Non-pigmented ciliary epithelial cell (primary cell): Measurements from ENCODE around the gene RAB44.
"Not testable (repeated sequence)": the region's sequence is repeated elsewhere in the genome, so short reads cannot be mapped to it uniquely, and the experiment has no call there.

ENCODE experiments used
- DNase-seq: peaks from one replicate; pipeline ENCODE4 v3.0.0-alpha.2; 2010; ENCODE audit warnings: low read depth

Gene RAB44, protein sequence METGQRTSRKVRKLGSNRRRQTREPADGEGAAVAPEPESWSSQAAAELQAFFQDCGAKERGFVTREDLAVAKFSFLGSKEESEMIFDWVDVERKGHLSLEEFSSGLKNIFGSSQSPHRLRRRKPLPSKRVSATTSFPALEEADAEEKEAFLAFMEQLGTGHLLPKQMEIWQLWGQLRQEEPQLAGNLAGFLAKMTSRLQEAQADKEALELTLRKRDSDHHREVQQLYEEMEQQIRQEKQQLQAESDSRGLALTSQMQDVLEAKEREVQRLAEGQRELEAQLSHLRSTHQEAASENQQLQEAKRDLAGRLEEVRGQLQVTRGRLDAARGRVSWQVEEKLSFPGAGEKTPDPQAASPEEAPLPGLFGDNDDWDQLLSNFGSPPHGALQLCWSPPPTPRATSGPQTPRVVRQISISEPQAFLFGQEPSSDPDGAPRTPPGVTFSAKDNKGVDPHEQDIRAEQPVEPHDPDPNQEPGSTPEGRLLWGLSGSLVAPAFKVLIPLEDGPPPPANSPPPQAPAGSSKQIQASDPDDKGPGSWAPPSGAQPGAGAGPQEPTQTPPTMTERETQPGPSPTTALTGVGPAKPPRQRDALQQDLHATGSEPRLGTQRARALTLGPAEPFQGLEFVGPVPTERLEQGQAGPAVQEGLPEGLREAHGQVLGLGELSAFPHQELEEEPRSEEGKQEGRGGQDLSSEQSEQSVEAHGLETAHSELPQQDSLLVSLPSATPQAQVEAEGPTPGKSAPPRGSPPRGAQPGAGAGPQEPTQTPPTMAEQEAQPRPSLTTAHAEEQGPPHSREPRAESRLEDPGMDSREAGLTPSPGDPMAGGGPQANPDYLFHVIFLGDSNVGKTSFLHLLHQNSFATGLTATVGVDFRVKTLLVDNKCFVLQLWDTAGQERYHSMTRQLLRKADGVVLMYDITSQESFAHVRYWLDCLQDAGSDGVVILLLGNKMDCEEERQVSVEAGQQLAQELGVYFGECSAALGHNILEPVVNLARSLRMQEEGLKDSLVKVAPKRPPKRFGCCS

GRCh38 chr6:36697481-36697903, at the start of gene RAB44:
Gene RAB44, plus strand, starts transcription at chr6:36697826. Its CDS starts 6,410 bp downstream, at chr6:36704236.
- no peak for DNase-seq

GRCh38 chr6:36649086-36649485, 48.5 kb upstream of the RAB44 start:
- DNase-seq, result no peak

DNA sequence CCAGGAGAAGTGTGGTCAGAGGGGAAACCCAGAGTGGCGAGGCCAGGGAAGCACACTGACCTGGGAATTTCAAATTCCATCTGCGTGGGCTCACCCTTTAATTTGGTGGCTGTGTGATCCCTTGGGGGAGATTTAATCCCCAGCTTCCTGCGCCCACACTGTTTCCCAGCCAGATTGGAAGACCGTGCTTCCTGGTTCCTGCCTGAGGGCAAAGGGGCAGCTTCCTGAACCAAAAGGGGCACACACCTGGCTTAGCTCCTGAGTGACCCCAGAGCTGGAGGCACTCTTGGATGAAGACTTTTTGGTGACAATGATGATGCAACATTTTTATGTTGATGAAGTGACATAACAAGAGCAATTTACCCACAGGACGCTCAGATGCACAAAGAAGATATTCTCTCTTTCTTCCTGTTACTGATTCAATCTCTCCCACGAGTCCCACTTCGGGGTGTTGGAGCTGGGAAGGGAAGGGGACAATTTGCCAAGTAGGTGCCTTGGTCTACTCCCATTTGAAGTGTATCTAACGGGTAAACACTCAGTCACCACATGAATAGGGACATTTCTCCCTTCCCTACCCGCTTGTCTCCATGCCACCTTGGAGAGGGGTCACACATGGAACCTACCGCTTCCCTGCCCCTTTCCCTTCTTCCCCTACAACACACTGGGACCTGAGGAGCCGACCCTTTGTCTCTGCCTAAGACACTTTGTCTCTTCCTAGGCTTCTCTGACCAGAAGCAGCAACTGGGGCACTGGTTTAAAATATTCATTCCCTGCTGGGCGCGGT, 47.7 kb upstream of the RAB44 start:
- DNase-seq, result no peak

- DNase-seq, result no peak
Measured at GRCh38 chr6:36650848-36651478, 46.7 kb upstream of the RAB44 start.

- no peak for DNase-seq
Measured at GRCh38 chr6:36651659-36652379, 45.8 kb upstream of the RAB44 start.

DNA sequence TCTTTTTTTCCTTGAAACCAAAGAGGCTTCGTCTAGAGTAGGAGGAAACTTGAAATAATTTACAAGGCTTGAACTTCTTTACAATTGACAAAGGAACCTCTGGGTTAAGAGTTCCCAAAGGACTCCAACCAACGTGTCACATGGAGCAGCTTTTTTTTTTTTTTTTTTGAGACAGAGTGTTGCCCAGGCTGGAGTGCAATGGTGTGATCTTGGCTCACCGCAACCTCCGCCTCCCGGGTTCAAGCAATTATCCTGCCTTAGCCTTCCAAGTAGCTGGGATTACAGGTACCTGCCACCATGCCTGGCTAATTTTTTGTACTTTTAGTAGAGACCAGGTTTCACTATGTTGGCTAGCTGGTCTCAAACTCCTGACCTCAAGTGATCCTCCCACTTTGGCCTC, 43.2 kb upstream of the RAB44 start:
- not testable (repeated sequence) for DNase-seq

GRCh38 chr6:36655085-36655724, 42.4 kb upstream of the RAB44 start:
- no peak for DNase-seq

DNA sequence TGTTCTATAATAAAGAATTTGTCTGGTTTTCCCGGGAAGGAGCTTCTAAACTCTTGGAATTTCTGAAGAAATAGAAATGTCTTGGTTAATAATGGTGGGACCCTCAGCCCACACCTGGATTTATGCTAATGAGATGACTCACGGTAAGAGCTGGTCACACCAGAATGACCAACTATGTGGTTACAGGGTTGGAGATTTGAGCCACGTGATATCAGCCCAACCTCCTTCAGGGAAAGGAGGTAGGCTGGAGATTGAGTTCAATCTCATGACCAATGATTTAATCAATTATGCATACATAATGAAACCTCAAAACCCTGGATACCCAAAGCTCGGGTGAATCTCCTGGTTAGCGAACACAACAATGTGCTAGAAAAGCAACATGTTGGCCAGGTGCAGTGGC, 41.2 kb upstream of the RAB44 start:
- DNase-seq, result no peak

DNA sequence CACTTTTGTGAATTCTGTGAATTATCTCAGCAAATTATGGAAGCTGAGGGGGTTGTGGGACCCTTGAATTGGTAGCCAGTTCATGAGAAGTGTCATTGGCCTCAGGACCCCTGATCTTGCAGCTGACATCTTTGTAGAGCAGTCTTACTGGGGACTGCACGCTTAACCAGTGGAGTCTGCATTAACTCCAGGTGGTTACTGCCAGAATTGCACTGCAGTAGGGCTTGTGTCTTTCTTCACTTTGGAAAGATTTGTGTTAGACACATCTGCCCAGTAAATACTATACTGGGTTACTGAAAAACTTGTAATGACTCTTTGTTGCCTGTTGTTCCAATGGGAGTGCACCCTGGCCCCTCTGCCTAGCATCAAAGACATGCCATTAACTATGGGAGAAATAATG, 40.4 kb upstream of the RAB44 start:
- DNase-seq, result no peak

- no peak for DNase-seq
Measured at GRCh38 chr6:36657942-36658544, 39.6 kb upstream of the RAB44 start.

GRCh38 chr6:36659271-36659670, 38.4 kb upstream of the RAB44 start:
- DNase-seq, result no peak

DNA sequence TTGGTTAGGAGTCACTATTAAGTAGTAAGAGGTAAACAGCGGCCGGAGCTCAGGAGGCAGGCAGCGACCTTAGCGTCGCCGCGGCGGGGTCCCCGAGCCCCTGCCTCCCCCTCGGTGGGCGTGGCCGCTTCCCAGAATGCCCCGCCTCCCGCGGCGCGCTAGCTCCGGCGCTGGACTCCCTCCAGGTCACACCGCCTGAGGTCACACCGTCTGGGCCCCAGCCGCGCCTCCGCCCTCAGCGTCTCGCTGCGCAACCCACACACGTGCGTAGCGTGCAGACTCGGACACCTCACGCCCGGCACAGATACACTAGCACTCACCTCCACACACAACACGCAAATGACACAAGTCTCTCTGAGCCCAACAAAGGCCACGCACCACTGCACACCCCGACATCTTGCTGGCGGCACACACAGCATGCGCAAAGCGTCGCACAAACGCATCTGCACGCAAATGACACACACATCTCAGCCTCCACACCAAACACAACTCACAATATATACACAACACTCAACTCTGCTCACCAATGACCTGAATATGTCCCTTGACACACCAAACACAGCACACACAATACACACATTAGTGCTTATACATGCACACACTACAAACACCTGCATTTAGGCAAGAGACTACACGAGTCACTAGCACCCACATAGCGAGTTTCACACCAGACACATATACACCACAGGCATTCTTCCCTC, 36.7 kb upstream of the RAB44 start:
- DNase-seq, result no peak

DNA sequence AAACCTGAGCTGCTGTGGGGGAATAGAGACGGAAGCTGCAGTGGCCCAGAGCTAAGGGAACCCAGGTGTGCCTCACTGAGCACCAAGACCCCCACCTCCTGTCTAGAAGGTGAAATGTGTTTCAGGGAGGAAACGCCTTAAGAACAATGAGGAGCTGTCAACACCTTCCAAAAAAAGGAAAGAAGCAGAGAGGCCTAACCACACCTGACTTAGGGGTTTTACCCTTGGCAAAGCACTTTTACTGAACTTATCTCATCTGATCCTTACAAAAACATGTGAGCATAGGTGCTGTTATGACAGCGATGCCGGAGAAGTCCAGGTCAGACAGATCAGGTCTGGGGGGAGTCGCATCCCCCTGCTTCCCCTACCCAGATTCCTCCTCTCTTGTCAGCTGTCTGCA, 35.2 kb upstream of the RAB44 start:
- DNase-seq, result no peak

GRCh38 chr6:36662827-36663256, 34.8 kb upstream of the RAB44 start:
- no peak for DNase-seq

DNA sequence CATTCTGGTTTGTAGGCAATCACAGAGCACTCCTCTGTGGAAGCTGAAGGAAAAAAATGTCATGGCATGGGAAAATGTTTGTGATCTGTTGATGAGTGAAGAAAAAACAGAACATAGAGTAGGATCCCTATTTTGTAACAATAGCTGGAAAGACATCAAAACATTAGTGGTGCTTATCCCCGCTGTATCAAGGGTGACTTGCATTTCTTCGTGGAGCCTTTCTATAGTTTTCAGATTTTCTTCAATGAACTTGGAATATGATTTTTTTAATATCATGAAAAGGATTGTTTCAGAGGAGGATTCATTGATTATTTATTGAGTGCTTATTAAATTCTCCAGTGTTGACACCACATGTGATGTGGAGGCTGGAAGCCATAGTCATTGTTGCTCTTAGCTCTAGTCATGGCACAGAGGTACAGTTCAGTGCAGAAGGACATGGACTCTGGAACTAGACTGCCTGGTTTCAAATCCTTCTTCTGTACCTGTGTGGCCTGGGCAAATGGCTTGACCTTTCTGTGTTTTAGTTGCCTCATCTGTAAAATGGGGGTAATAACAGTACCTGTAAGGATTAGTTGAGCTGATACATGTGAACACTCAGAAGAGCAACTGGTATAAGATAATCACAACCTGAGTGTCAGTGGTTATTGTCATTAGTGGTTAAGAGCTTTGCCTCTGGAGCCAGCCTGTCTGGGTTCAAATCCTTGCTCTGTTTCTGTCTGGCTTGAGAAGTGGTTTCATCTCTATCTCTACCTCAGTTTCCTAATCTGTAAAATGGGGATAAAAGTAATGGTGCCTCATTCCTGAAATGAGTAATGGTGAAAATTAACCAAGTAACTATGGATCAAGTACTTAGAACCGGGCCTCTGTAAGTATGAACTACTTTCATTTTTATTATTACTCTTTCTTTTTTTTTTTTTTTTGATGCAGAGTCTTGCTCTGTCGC, 33.9 kb upstream of the RAB44 start:
- no peak for DNase-seq

DNA sequence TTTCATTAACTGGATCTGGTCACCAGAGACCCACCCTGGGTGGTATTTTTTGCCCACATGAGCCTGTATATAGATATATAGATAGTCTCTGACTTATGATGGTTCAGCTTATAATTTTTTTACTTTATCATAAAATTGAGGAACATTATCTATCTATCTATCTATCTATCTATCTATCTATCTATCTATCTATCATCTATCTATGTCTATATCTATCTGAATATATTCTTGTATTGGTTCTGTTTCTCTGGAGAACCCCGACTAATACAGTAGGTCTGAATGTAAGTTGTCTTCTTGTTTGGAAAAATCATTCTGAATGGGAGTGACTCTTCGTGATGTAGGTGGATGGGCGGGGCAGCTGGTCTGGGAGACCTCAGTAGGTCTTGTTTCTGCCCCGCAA, 32.4 kb upstream of the RAB44 start:
- no peak for DNase-seq

DNA sequence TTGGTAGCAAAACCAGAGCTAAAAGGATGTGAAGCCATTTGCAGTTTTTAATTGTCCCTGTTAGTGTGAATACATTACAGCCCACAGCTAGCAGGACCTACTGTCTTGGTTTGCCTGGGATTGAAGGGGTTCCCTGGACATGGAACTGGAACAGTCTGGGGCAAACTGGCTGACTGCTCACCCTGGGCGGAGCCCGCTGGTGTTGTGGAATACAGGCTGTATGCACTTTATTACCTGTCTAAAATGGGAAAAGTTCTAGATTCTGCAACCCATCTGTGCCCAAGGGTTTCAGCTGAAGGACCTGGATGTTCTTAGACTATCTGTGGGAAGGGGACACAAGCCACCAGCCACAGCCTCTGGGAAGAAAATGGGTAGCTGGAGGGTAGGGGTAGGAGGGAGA, 31.3 kb upstream of the RAB44 start:
- no peak for DNase-seq
